H9 (cell line): Measurements from ENCODE around the gene CFAP45. TPM values are rescaled to one million over a fixed set of nuclear protein-coding genes. Genes with fewer than 3 reads are reported as not detected.
A peak's percentile ranks its signal among the peaks of the same experiment; 100 is the strongest.

Source experiments
- DNase-seq: peaks from one replicate; pipeline ENCODE4 v3.0.0-alpha.2; 2017
- H2AFZ ChIP-seq: one replicate; pipeline ENCODE4 v1.6.1; 2013; ENCODE audit warnings: mild to moderate bottlenecking, low read length, control low read depth, moderate library complexity
- H2AK5ac ChIP-seq: 2 replicates; pipeline ENCODE4 v1.6.1; 2013; ENCODE audit warnings: low read length, control low read depth, mixed read lengths; ENCODE audit not compliant: insufficient read length
- H2BK120ac ChIP-seq: one replicate; pipeline ENCODE4 v1.6.1; 2013; ENCODE audit warnings: low read depth, mild to moderate bottlenecking, low read length, control low read depth, inconsistent platforms; ENCODE audit not compliant: poor library complexity, severe bottlenecking
- H2BK12ac ChIP-seq: 2 replicates; pipeline ENCODE4 v1.6.1; 2013; ENCODE audit warnings: low read length, control low read depth, mixed read lengths, low read depth; ENCODE audit not compliant: insufficient read length
- H2BK15ac ChIP-seq: 2 replicates; pipeline ENCODE4 v1.6.1; 2013; ENCODE audit warnings: low read depth, low read length, control low read depth
- H2BK20ac ChIP-seq: one replicate; pipeline ENCODE4 v1.6.1; 2013; ENCODE audit warnings: low read depth, mild to moderate bottlenecking, low read length, control low read depth, inconsistent platforms; ENCODE audit not compliant: poor library complexity, severe bottlenecking
- H2BK5ac ChIP-seq: 2 replicates; pipeline ENCODE4 v1.6.1; 2013; ENCODE audit warnings: low read length, control low read depth, mixed read lengths; ENCODE audit not compliant: insufficient read length
- H3K14ac ChIP-seq: 2 replicates; pipeline ENCODE4 v1.6.1; 2013; ENCODE audit warnings: low read length, control low read depth; ENCODE audit not compliant: insufficient read depth
- H3K18ac ChIP-seq: 2 replicates; pipeline ENCODE4 v1.6.1; 2013; ENCODE audit warnings: low read depth, mild to moderate bottlenecking, mixed read lengths, low read length, control low read depth; ENCODE audit not compliant: insufficient read length
- H3K23ac ChIP-seq: 2 replicates; pipeline ENCODE4 v1.6.1; 2013; ENCODE audit warnings: low read length, control low read depth, mixed read lengths, low read depth; ENCODE audit not compliant: insufficient read length
- H3K23me2 ChIP-seq: 2 replicates; pipeline ENCODE4 v1.6.1; 2013; ENCODE audit warnings: low read depth, mild to moderate bottlenecking, mixed read lengths, low read length, control low read depth; ENCODE audit not compliant: insufficient read length, poor library complexity, severe bottlenecking
- H3K27ac ChIP-seq: 2 replicates; pipeline ENCODE4 v1.5.1; 2013; ENCODE audit warnings: low read length, control low read depth, mixed read lengths, low read depth; ENCODE audit not compliant: insufficient read length
- H3K27me3 ChIP-seq: 2 replicates; pipeline ENCODE4 v1.6.1; 2013; ENCODE audit warnings: low read length, control low read depth, inconsistent platforms; ENCODE audit not compliant: insufficient read depth
- H3K4ac ChIP-seq: 2 replicates; pipeline ENCODE4 v1.6.1; 2013; ENCODE audit warnings: low read depth, mild to moderate bottlenecking, control low read depth, inconsistent platforms, low read length, moderate library complexity
- H3K4me1 ChIP-seq: 2 replicates; pipeline ENCODE4 v1.6.1; 2013; ENCODE audit warnings: low read length, control low read depth, inconsistent platforms; ENCODE audit not compliant: insufficient read depth
- H3K4me2 ChIP-seq: 2 replicates; pipeline ENCODE4 v1.6.1; 2013; ENCODE audit warnings: low read length, control low read depth, mixed read lengths; ENCODE audit not compliant: insufficient read length, insufficient read depth
- H3K56ac ChIP-seq: 2 replicates; pipeline ENCODE4 v1.6.1; 2013; ENCODE audit warnings: low read depth, mild to moderate bottlenecking, mixed read lengths, low read length, control low read depth; ENCODE audit not compliant: insufficient read length
- H3K79me1 ChIP-seq: 2 replicates; pipeline ENCODE4 v1.6.1; 2013; ENCODE audit warnings: low read depth, mild to moderate bottlenecking, moderate library complexity, low read length, control low read depth, inconsistent platforms; ENCODE audit not compliant: insufficient read depth, poor library complexity, severe bottlenecking
- H3K79me2 ChIP-seq: 2 replicates; pipeline ENCODE4 v1.6.1; 2013; ENCODE audit warnings: low read length, control low read depth, inconsistent platforms; ENCODE audit not compliant: insufficient read depth
- H3K9ac ChIP-seq: 2 replicates; pipeline ENCODE4 v1.6.1; 2013; ENCODE audit warnings: low read length, control low read depth, mixed read lengths; ENCODE audit not compliant: insufficient read length; ENCODE audit errors: extremely low read depth
- H3K9me3 ChIP-seq: one replicate; pipeline ENCODE4 v1.6.1; 2013; ENCODE audit warnings: low read depth, low read length, inconsistent platforms; ENCODE audit not compliant: control insufficient read depth
- H3T11ph ChIP-seq: one replicate; pipeline ENCODE4 v1.6.1; 2013; ENCODE audit warnings: mild to moderate bottlenecking, low read length, control low read depth, inconsistent platforms
- H4K20me1 ChIP-seq: one replicate; pipeline ENCODE4 v1.6.1; 2013; ENCODE audit not compliant: control insufficient read depth, insufficient read length, insufficient read depth
- H4K5ac ChIP-seq: 2 replicates; pipeline ENCODE4 v1.6.1; 2013; ENCODE audit warnings: low read depth, mild to moderate bottlenecking, mixed read lengths, low read length, control low read depth; ENCODE audit not compliant: insufficient read length
- H4K8ac ChIP-seq: replicated peaks from 2 replicates; pipeline ENCODE4 v1.6.1; 2013; ENCODE audit warnings: low read length, control low read depth, mixed read lengths, low read depth; ENCODE audit not compliant: insufficient read length
- H4K91ac ChIP-seq: 2 replicates; pipeline ENCODE4 v1.6.1; 2013; ENCODE audit warnings: low read depth, mild to moderate bottlenecking, moderate library complexity, mixed read lengths, low read length, control low read depth; ENCODE audit not compliant: insufficient read length
- H3K27ac Mint-ChIP-seq, 3 experiments: 2 replicates in 2 of 3; 3 replicates in 1 of 3; pipeline ENCODE4 v1.8.0; 2020 to 2021; ENCODE audit warnings: mixed read lengths in 3 of 3, mild to moderate bottlenecking in 1 of 3, moderate library complexity in 1 of 3
- H3K27me3 Mint-ChIP-seq: 2 replicates; pipeline ENCODE4 v1.8.0; 2021; ENCODE audit warnings: low read depth, mild to moderate bottlenecking, moderate library complexity, mixed read lengths
- H3K36me3 Mint-ChIP-seq, 3 experiments: 2 replicates in 2 of 3; 3 replicates in 1 of 3; pipeline ENCODE4 v1.8.0; 2020 to 2021; ENCODE audit warnings: low read depth in 3 of 3, mixed read lengths in 3 of 3; ENCODE audit not compliant: insufficient read depth in 1 of 3
- H3K4me1 Mint-ChIP-seq, 2 experiments: 2 replicates each; pipeline ENCODE4 v1.8.0; 2020; ENCODE audit warnings: mixed read lengths in 2 of 2
- H3K4me3 Mint-ChIP-seq, 2 experiments: 2 replicates in 1 of 2; 3 replicates in 1 of 2; pipeline ENCODE4 v1.8.0; 2020 to 2021; ENCODE audit warnings: mild to moderate bottlenecking in 2 of 2, mixed read lengths in 2 of 2, moderate library complexity in 1 of 2
- H3K9me3 Mint-ChIP-seq, 2 experiments: 2 replicates in 1 of 2; 3 replicates in 1 of 2; pipeline ENCODE4 v1.8.0; 2020; ENCODE audit warnings: mild to moderate bottlenecking in 2 of 2, mixed read lengths in 2 of 2, moderate library complexity in 1 of 2
- WGBS: extraction: QIAGEN DNeasy Blood & Tissue Kit; methylation state at CpG from one replicate; pipeline ENCODE4 v1.1.7; 2013; ENCODE audit warnings: missing lambda C conversion rate, low lambda C conversion rate, mixed read lengths; ENCODE audit not compliant: insufficient read length; ENCODE audit errors: extremely low coverage; 5-methylcytosine and 5-hydroxymethylcytosine counted together
- total RNA-seq: library from RNA; stranded (reverse); gene quantifications from 2 replicates; pipeline ENCODE4 v1.2.1, GENCODE V29; 2021
- TF ChIP-seq, protein P1 (sequence below): fragments of 200-600 bp; sonication (generic); conservative IDR thresholded peaks from 3 replicates; pipeline ENCODE4 v1.8.0; 2021; ENCODE audit warnings: antibody characterized with exemption, mild to moderate bottlenecking

The CFAP45 gene
- total RNA-seq, 1 experiment from 2014 or later: 0.85 TPM

GRCh38 chr1:159829273-159829634, 70.7 kb downstream of the CFAP45 start:
- Histone ChIP-seq H2BK120ac (no peak overlapping the region), H4K20me1 (no peaks in the 10 kb centered on the region), H3K27me3 (no peaks in the 10 kb centered on the region), H3K4me1 (no peaks in the 10 kb centered on the region), H3K27ac (no peak overlapping the region), H4K91ac (no peak overlapping the region), H4K5ac (no peak overlapping the region), H2AFZ (no peak overlapping the region), H3K79me1 (no peaks in the 10 kb centered on the region), H3K4ac (no peak overlapping the region), H2BK15ac (no peak overlapping the region), H3K23me2 (no peaks in the 10 kb centered on the region), H4K8ac (no peak overlapping the region), H3K56ac (no peak overlapping the region), H2BK12ac (no peak overlapping the region), H3K18ac (no peak overlapping the region), H2BK5ac (no peak overlapping the region), H3T11ph (no peak overlapping the region), H3K9ac (no peak overlapping the region), H3K4me2 (no peak overlapping the region), H3K14ac (no peak overlapping the region), H2AK5ac (no peak overlapping the region), H2BK20ac (no peak overlapping the region), H3K9me3 (no peaks in the 10 kb centered on the region), H3K23ac (no peak overlapping the region), H3K79me2 (no peaks in the 10 kb centered on the region)
- DNase-seq: peak; percentile 74
- H3K36me3 Mint-ChIP-seq: no peaks in the 10 kb centered on the region
- peaks cover 53% of the 10 kb centered on the region for H3K27me3 Mint-ChIP-seq
- H3K9me3 Mint-ChIP-seq: no peaks in the 10 kb centered on the region
- TF ChIP-seq, protein P1, sequence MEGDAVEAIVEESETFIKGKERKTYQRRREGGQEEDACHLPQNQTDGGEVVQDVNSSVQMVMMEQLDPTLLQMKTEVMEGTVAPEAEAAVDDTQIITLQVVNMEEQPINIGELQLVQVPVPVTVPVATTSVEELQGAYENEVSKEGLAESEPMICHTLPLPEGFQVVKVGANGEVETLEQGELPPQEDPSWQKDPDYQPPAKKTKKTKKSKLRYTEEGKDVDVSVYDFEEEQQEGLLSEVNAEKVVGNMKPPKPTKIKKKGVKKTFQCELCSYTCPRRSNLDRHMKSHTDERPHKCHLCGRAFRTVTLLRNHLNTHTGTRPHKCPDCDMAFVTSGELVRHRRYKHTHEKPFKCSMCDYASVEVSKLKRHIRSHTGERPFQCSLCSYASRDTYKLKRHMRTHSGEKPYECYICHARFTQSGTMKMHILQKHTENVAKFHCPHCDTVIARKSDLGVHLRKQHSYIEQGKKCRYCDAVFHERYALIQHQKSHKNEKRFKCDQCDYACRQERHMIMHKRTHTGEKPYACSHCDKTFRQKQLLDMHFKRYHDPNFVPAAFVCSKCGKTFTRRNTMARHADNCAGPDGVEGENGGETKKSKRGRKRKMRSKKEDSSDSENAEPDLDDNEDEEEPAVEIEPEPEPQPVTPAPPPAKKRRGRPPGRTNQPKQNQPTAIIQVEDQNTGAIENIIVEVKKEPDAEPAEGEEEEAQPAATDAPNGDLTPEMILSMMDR: peak; percentile 70
- H3K4me1 Mint-ChIP-seq: peaks cover 18 to 20% of the 10 kb centered on the region in 2 experiments
- no peak overlapping the region for H3K27ac Mint-ChIP-seq
- no peak overlapping the region for H3K4me3 Mint-ChIP-seq
- WGBS: no CpG with 5 or more reads among the region's 3 CpGs
